Lower lobe of right lung (tissue), 2 donors: ENCODE results near the gene LPCAT3. TPM values are rescaled to one million over a fixed set of nuclear protein-coding genes. Genes with fewer than 3 reads are reported as not detected.
A peak's percentile ranks its signal among the peaks of the same experiment; 100 is the strongest.

Experiments used
- ATAC-seq, 2 donors: fragments of 200-7000 bp; cut with Tn5 transposase; one replicate each; pipeline ENCODE4 v1.9.1; 2020 to 2022; ENCODE audit warnings: mild to moderate bottlenecking in 2 of 2, moderate library complexity in 2 of 2
- DNase-seq: peaks from one replicate; pipeline ENCODE4 v3.0.0-alpha.2; 2020
- H3K27ac ChIP-seq: fragments of 200-600 bp; one replicate; pipeline ENCODE4 v1.8.0; 2022
- H3K27me3 ChIP-seq: fragments of 200-600 bp; one replicate; pipeline ENCODE4 v1.8.0; 2022; ENCODE audit warnings: low read depth
- H3K36me3 ChIP-seq: fragments of 200-600 bp; one replicate; pipeline ENCODE4 v1.8.0; 2022; ENCODE audit warnings: mild to moderate bottlenecking
- H3K4me1 ChIP-seq: fragments of 200-600 bp; one replicate; pipeline ENCODE4 v1.8.0; 2022
- H3K4me3 ChIP-seq: fragments of 200-600 bp; one replicate; pipeline ENCODE4 v1.8.0; 2022; ENCODE audit warnings: mild to moderate bottlenecking
- H3K9me3 ChIP-seq: fragments of 200-600 bp; one replicate; pipeline ENCODE4 v1.8.0; 2022
- CTCF ChIP-seq: fragments of 200-600 bp; IDR thresholded peaks from one replicate; pipeline ENCODE4 v1.8.0; 2022; ENCODE audit warnings: antibody characterized with exemption, mild to moderate bottlenecking
- intact Hi-C: fragments of 100-400 bp; cut with DNase I; formaldehyde crosslinking; loops from one replicate; pipeline ENCODE4 v1.11.0; 2022
- long read RNA-seq: library from polyadenylated mRNA; unstranded; transcript quantifications from one replicate; pipeline ENCODE4 v2.0.0, GENCODE V29; 2021
- total RNA-seq: library from RNA; stranded (reverse); fragmentation: NEBNext Ultra II Directional; extraction: Animal tissue kit (Norgen Biotek cat#: 25700); gene quantifications from one replicate; pipeline ENCODE4 v1.2.1, GENCODE V29; 2021
- donor health status: DM: no; HTN: yes; CAD: no; lungs with severe emphysema.

Gene LPCAT3
- total RNA-seq = 67.7 TPM
- long read RNA-seq, transcript LPCAT3-201 (13 exons, 2,268 nt) = major isoform, 70 of 113 reads
- long read RNA-seq, partial matches to known transcripts = 14 of 113 reads
- long read RNA-seq, other reads (novel, unspliced or antisense) = 29 of 113 reads

GRCh38 chr12:7018350-7019042, at the start of gene LPCAT3:
TSS of gene LPCAT3 (minus strand) at chr12:7018476. CDS start at chr12:7018424, 52 bp downstream.
- H3K4me1 ChIP-seq = peaks cover 33% of the 10 kb centered on the region
- H3K27ac ChIP-seq = peak within 1 kb of the TSS; percentile 89
- DNase-seq = peak; percentile 98
- no peaks in the 10 kb centered on the region for H3K9me3 ChIP-seq
- peak; percentile 87 for TF ChIP-seq CTCF
- peaks cover 20% of the 10 kb centered on the region for H3K36me3 ChIP-seq
- intact Hi-C loops = no loop called here
- no peaks in the 10 kb centered on the region for H3K27me3 ChIP-seq
- ATAC-seq = peak; percentile 98
- peak within 1 kb of the TSS; percentile 72 for H3K4me3 ChIP-seq

GRCh38 chr12:7067096-7067495, 48.8 kb upstream of the LPCAT3 start:
- Histone ChIP-seq H3K27ac (no peak overlapping the region), H3K36me3 (peaks cover 43% of the 10 kb centered on the region), H3K9me3 (no peaks in the 10 kb centered on the region), H3K27me3 (no peaks in the 10 kb centered on the region), H3K4me3 (no peak overlapping the region), H3K4me1 (no peaks in the 10 kb centered on the region)
- DNase-seq (no peak), ATAC-seq (no peak)
- intact Hi-C loops = no loop called here
- TF ChIP-seq CTCF = no peak

GRCh38 chr12:7066596-7066995, 48.3 kb upstream of the LPCAT3 start:
- no peak for TF ChIP-seq CTCF
- H3K4me3 ChIP-seq = no peak overlapping the region
- no peaks in the 10 kb centered on the region for H3K9me3 ChIP-seq
- H3K4me1 ChIP-seq = no peaks in the 10 kb centered on the region
- intact Hi-C loops = no loop called here
- H3K36me3 ChIP-seq = peaks cover 43% of the 10 kb centered on the region
- no peak overlapping the region for H3K27ac ChIP-seq
- H3K27me3 ChIP-seq = no peaks in the 10 kb centered on the region
- DNase-seq = no peak
- ATAC-seq = no peak

GRCh38 chr12:7065073-7065623, 46.9 kb upstream of the LPCAT3 start:
- peaks cover 40% of the 10 kb centered on the region for H3K36me3 ChIP-seq
- DNase-seq = no peak
- H3K4me1 ChIP-seq = peaks cover 12% of the 10 kb centered on the region
- no peaks in the 10 kb centered on the region for H3K9me3 ChIP-seq
- no peak overlapping the region for H3K27ac ChIP-seq
- H3K4me3 ChIP-seq = no peak overlapping the region
- TF ChIP-seq CTCF = no peak
- H3K27me3 ChIP-seq = no peaks in the 10 kb centered on the region
- intact Hi-C loops = no loop called here
- no peak for ATAC-seq

GRCh38 chr12:7064516-7064915, 46.2 kb upstream of the LPCAT3 start:
- TF ChIP-seq CTCF = no peak
- no peak for ATAC-seq
- H3K9me3 ChIP-seq = no peaks in the 10 kb centered on the region
- peaks cover 34% of the 10 kb centered on the region for H3K36me3 ChIP-seq
- peaks cover 18% of the 10 kb centered on the region for H3K4me1 ChIP-seq
- no peak overlapping the region for H3K27ac ChIP-seq
- DNase-seq = no peak
- H3K4me3 ChIP-seq = no peak overlapping the region
- H3K27me3 ChIP-seq = no peaks in the 10 kb centered on the region
- intact Hi-C loops = no loop called here
